GM20000 (cell line): ENCODE results near the gene KHDC4.

ENCODE experiments used
- DNase-seq: peaks from one replicate; pipeline ENCODE4 v3.0.0; 2012; ENCODE audit warnings: low spot score
- CTCF ChIP-seq: IDR thresholded peaks from 2 replicates; pipeline ENCODE4 v1.5.1; 2012; ENCODE audit warnings: mild to moderate bottlenecking, control low read depth; ENCODE audit errors: extremely low read depth, missing control alignments

KHDC4 gene

DNA sequence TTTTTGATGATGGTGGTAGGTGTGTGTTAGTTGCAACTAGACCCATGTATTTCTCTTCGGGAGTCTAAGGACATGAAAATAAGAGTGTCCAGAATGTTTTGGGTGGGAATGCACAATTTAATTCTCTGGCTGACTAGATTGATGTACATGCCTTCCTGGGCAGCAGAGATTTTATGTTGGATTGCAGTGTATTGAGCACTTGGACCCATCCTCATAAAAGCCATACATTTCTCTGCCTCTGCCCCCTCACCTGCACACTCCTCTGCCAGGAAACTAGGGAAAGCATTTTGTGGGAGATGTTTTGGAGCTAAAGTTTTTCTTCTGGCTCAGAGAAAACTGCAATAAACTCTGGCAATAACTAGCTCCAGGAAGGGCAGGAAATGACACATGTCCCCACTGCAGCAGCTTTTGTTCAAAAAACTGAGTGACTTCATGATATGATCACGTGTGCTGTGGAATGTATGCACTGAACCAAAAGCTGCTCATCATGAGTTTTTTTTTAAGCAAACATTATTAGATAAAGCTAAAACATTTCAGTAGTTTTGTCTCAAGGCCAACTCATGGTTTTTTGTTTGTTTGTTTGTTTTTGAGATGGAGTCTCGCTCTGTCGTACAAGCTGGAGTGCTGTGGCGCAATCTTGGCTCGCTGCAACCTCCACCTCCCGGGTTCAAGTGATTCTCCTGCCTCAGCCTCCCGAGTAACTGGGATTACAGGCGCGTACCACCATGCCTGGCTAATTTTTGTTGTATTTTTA is 40.6 kb downstream of the KHDC4 start:
- TF ChIP-seq CTCF, result no peak
- no peak for DNase-seq

- no peak for DNase-seq
- TF ChIP-seq CTCF, result no peak
These were observed 41.4 kb downstream of the KHDC4 start for GRCh38 chr1:155892796-155893195.

DNA sequence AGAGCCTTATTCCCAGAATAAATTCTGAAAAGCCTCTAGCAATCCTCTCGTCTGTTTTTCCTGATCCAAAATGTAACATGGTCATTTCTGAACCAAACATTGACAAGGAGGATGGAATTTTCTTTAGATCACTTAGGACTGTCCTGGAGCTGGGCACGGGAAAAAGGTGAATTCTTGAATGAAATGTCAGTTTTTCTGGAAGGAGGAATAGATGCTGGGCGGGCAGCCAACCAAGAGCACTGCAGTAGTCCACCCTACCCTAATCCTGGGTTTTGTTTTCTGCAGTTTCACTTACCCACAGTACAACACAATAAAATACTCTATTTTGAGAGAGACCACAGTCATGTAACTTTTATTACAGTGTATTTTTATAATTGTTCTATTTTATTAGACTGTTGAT is 44.0 kb downstream of the KHDC4 start:
- TF ChIP-seq CTCF, result no peak

DNA sequence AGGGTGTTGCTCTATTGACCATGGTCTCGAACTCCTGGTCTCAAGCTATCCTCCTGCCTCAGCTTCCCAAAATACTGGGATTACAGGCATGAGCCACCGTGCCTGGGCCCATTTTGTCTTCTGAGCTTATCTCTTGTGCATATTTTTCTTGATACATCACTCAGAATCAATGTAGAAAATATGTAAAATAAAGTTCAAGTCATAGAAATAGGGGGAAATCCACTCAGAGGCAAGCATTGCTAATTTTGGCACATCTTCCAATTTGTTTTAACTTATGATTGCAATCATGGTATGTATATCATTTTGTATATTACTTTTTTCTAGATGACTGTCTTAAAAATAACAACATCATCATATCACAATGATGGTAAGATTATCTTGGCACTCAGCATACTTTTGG is 44.6 kb downstream of the KHDC4 start:
- no peak for DNase-seq
- no peak for TF ChIP-seq CTCF

More for the DNA sequence above, 44.0 kb downstream of the KHDC4 start:
- DNase-seq, result no peak

- DNase-seq, result no peak
- no peak for TF ChIP-seq CTCF
These were observed 45.7 kb downstream of the KHDC4 start for GRCh38 chr1:155888481-155888880.

DNA sequence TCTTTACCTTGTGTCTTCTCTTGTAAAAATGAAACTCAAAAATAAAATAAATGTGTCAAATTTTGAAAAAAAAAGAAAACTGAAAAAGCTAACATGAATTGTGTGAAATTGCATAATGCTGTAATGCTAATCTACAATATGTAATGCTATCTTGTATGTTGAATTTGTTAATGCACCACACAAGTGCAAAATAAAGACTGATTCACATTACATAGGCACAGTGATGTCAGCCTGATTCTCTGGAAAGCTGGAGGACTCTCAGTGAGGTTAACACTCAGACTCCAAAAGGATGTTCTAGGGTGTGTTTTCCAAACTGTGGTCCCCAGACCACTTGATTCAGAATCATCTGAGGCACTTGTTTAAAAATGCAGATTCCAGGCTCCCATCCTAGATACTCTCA is 49.2 kb downstream of the KHDC4 start:
- no peak for TF ChIP-seq CTCF
- DNase-seq, result no peak

DNA sequence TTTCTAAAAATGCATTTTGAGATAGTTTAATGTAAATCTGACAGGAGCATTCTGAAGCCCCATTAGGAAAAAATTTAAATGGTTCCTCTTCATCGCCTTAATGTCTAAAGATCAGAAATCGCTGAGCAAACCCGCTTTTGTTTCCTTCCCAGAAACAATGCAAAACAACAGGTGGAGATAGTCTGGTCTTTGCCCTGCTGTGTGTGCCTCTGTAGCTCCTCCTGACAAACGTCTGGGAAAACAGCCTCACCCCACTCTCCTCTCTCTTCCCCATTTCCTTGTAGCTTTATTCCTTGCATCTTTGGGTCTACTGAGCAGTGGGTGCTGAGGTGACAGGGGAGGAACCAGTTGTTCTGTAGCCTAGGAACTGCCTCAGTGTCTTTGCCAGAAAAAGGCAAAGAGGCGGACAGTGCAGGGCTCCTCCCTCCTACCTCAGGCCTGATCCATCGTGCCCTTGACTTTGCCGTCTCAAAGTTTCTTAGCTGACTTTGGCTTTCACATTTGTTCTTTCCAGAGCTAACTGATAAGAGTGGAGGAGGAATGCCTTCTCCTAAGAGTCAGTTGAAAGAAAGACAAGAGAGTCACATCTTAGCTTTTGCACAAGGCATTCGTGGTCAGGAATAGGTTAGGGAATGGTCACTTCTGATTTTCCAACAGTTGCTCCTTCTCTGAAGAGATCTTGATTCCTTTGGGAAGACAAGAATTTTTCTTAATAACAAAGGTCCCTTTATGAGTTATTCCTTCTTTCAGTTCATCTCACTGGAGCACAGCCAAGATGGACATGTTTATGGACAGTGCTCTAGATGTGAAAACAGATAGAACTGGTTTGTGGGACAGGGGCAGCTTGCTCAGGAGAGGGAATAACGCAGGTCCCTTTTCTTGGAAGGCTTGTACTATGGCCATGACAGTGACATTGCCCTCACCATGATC is 49.9 kb downstream of the KHDC4 start:
- DNase-seq, result no peak
- no peak for TF ChIP-seq CTCF
